Thoracic aorta endothelial cell (primary cell): ENCODE data around the gene ARHGDIB. TPM values are rescaled to one million over a fixed set of nuclear protein-coding genes. Genes with fewer than 3 reads are reported as not detected.

Experiments
- total RNA-seq: library from RNA; depleted of rRNA; stranded (reverse); fragments of >200 nt; gene quantifications from 2 replicates; pipeline ENCODE4 v1.2.3, GENCODE V29; 2012

The ARHGDIB gene
- 572 and 717 TPM in 2 replicates for total RNA-seq

DNA sequence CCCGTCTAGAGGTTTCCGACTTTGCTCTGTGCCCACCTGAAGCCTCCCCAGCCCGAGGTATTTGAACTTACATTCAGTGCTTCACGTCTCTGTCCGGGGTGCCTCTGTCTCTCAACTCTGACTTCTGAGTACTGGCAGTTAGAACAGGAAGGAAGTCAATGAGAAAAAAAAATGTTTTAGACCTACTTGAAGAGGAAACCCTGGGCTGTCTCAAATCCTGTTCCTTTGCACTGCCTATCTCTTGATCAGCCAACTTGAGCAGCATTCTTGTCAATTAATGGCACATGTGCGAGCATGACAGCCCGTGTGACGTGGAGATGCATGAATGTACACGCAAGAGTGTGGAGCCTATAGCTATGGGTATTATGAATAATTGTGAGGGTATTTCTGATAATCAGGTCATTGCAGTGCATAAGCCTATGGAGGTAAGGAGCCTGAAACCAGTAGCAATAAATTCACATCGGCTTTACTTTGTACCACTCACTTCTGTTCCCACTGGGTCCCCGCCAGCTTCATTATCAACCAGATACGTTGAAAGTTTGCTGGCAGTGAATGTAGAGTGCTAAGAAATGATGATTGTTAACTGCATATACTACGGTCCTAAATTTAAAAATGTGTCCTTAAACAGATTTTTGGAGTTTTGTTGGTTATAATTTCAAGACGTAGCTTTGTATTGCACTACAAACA lies at the start of gene ARHGDIB:
ARHGDIB (minus strand) TSS at position 136 of the 687 bp plus-strand sequence. CDS start 10,889 bp downstream, outside the sequence.

GRCh38 chr12:14972816-14973215 lies 11.4 kb upstream of the ARHGDIB start, which contains the start of gene PDE6H:
TSS of gene PDE6H (plus strand) at chr12:14973042. CDS start at chr12:14978013, 4,971 bp downstream.

DNA sequence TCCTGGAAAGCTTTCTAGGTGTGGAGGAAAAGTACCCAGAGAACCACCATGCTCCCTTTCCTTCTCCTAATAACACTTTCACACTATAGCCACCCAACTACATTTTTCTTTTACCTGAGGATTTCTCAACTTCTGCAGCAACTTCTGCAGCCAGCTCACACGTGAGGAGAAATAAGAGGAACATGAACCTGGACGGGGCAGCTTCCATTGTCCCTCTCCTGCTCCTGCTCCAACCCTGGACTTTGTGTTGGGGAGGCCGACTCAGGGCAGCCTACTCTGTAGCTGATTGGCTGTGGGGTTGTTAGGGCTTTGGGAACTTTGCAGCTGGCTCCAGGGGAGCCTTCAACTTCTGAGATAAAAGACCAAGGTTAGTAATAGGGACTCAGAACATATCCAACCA lies 23.1 kb downstream of the ARHGDIB start, which contains the start of gene ERP27:
ERP27 (minus strand) TSS at position 237 of the 400 bp plus-strand sequence; CDS start at position 208, 29 bp downstream.

Other genes with a start within 250 kb of the ARHGDIB start
- gene WBP11, start 158.1 kb downstream of the ARHGDIB start, total RNA-seq = 30.6 and 37.0 TPM in 2 replicates
- 1.6 TPM in 2 replicates for gene C12orf60, start 157.9 kb downstream of the ARHGDIB start, total RNA-seq
- gene SMCO3, start 147.4 kb downstream of the ARHGDIB start, total RNA-seq = 0.13 TPM in 1 of 2 replicates, not detected in the other
- 7.0 and 28.2 TPM in 2 replicates for gene ART4, start 118.1 kb downstream of the ARHGDIB start, total RNA-seq
- 76.1 and 104 TPM in 2 replicates for gene MGP, start 75.7 kb downstream of the ARHGDIB start, total RNA-seq
- gene ERP27, start 23.1 kb downstream of the ARHGDIB start, total RNA-seq = 0.66 and 0.72 TPM in 2 replicates
- gene PDE6H, start 11.4 kb upstream of the ARHGDIB start, total RNA-seq = not detected in 2 replicates